ENCODE measurements around the gene GPA33.

The GPA33 gene

GRCh38 chr1:167116174-167116573, 26.0 kb upstream of the GPA33 start:
- DNase-seq: no peak

GRCh38 chr1:167115655-167116054, 25.5 kb upstream of the GPA33 start:
- no peak for DNase-seq

GRCh38 chr1:167114725-167115124, 24.5 kb upstream of the GPA33 start:
- DNase-seq: no peak

- DNase-seq: no peak
Measured at GRCh38 chr1:167111868-167112709, 21.9 kb upstream of the GPA33 start.

GRCh38 chr1:167110586-167110985, 20.4 kb upstream of the GPA33 start:
- DNase-seq: peak; percentile 10

- no peak for DNase-seq
Measured at GRCh38 chr1:167109125-167109524, 18.9 kb upstream of the GPA33 start.

GRCh38 chr1:167107456-167107855, 17.3 kb upstream of the GPA33 start:
- DNase-seq: no peak

GRCh38 chr1:167106119-167106461, 15.9 kb upstream of the GPA33 start:
- no peak for DNase-seq

- no peak for DNase-seq
Measured at GRCh38 chr1:167105271-167106118, 15.3 kb upstream of the GPA33 start.

GRCh38 chr1:167104256-167104633, 14.1 kb upstream of the GPA33 start:
- no peak for DNase-seq

- DNase-seq: no peak
Measured at GRCh38 chr1:167102906-167103573, 12.9 kb upstream of the GPA33 start.

GRCh38 chr1:167101754-167102153, 11.6 kb upstream of the GPA33 start:
- no peak for DNase-seq

GRCh38 chr1:167100730-167101129, 10.6 kb upstream of the GPA33 start:
- DNase-seq: no peak

GRCh38 chr1:167099851-167100250, 9.7 kb upstream of the GPA33 start:
- no peak for DNase-seq

- DNase-seq: no peak
Measured at GRCh38 chr1:167095368-167095767, 5.2 kb upstream of the GPA33 start.

GRCh38 chr1:167094690-167095089, 4.5 kb upstream of the GPA33 start:
- DNase-seq: no peak

GRCh38 chr1:167093846-167094516, 3.8 kb upstream of the GPA33 start, which contains the start of gene STYXL2:
STYXL2 (plus strand) TSS chr1:167094075; CDS start chr1:167094850, 775 bp downstream.
- no peak for DNase-seq

GRCh38 chr1:167092653-167093052, 2.5 kb upstream of the GPA33 start:
- no peak for DNase-seq

- no peak for DNase-seq
Measured at GRCh38 chr1:167089939-167090313, 251 bp downstream of the GPA33 start.

GRCh38 chr1:167088746-167089417, 1.3 kb downstream of the GPA33 start:
- DNase-seq: no peak

- DNase-seq: no peak
Measured at GRCh38 chr1:167086768-167087167, 3.4 kb downstream of the GPA33 start.

GRCh38 chr1:167086033-167086432, 4.1 kb downstream of the GPA33 start:
- no peak for DNase-seq
